ENCODE measurements around the gene ATP6V0E1. TPM values are rescaled to one million over a fixed set of nuclear protein-coding genes. Genes with fewer than 3 reads are reported as not detected.

The ATP6V0E1 gene
- 45.0 TPM for total RNA-seq

GRCh38 chr5:172983542-172984243 lies at the start of gene ATP6V0E1:
Gene ATP6V0E1, plus strand, starts transcription at chr5:172983771. Its CDS starts 90 bp downstream, at chr5:172983861.

GRCh38 chr5:173055983-173056782 lies 72.6 kb downstream of the ATP6V0E1 start, which contains the start of gene CREBRF:
Gene CREBRF, plus strand, starts transcription at chr5:173056352. Its CDS starts 24,424 bp downstream, at chr5:173080776.

Small RNA genes within 50 kb of the gene (small RNA-seq; reads per million reads assigned to genes)
- not detected for gene RF00019
- gene SNORA74B = 11.2 reads per million, percentile 94 among the genes with 10 or more reads in this experiment

Other genes with a start within 250 kb of the ATP6V0E1 start
- 38.5 TPM for gene DUSP1, start 212.6 kb upstream of the ATP6V0E1 start, total RNA-seq
- 61.6 TPM for gene ERGIC1, start 149.5 kb upstream of the ATP6V0E1 start, total RNA-seq
- 42.0 TPM for gene RPL26L1, start 24.3 kb upstream of the ATP6V0E1 start, total RNA-seq
- gene CREBRF, start 72.6 kb downstream of the ATP6V0E1 start, total RNA-seq = 24.2 TPM
- gene BNIP1, start 160.8 kb downstream of the ATP6V0E1 start, total RNA-seq = 17.8 TPM

Data from diencephalon (tissue), 1 donor.